Kidney (tissue), 14 donors: ENCODE data around the gene WDR91. TPM values are rescaled to one million over a fixed set of nuclear protein-coding genes. Genes with fewer than 3 reads are reported as not detected.

Experiments used
- DNase-seq, 5 donors: peaks; one replicate each; pipeline ENCODE4 v3.0.0-alpha.2; 2013 to 2020
- FAIRE-seq: peaks from 2 replicates; lab custom pipeline; 2012; peaks lifted over from hg19 to GRCh38; lab: Jason Lieb, UNC
- H3K27ac ChIP-seq, 2 donors: one replicate each; pipeline ENCODE4 v1.7.0; 2013; ENCODE audit warnings: low read depth in 2 of 2, low read length in 2 of 2, inconsistent platforms in 1 of 2
- H3K27me3 ChIP-seq: one replicate; pipeline ENCODE4 v1.7.1; 2013; ENCODE audit warnings: low read length, inconsistent platforms; ENCODE audit not compliant: control insufficient read depth, insufficient read depth
- H3K36me3 ChIP-seq, 3 donors: one replicate each; pipeline versions ENCODE4 v1.7.0 to v1.7.1; 2013; ENCODE audit warnings: low read length in 3 of 3, control low read depth in 1 of 3, inconsistent platforms in 1 of 3; ENCODE audit not compliant: insufficient read depth in 3 of 3, control insufficient read depth in 2 of 3
- H3K4me1 ChIP-seq, 3 donors: one replicate each; pipeline versions ENCODE4 v1.7.0 to v1.7.1; 2013; ENCODE audit warnings: low read length in 3 of 3, inconsistent platforms in 1 of 3, low read depth in 1 of 3; ENCODE audit not compliant: control insufficient read depth in 2 of 3, insufficient read depth in 2 of 3
- H3K4me3 ChIP-seq, 3 donors: one replicate each; pipeline versions ENCODE4 v1.7.0 to v1.8.1; 2013; ENCODE audit warnings: low read length in 3 of 3, control low read depth in 1 of 3, inconsistent platforms in 1 of 3
- H3K9ac ChIP-seq, 3 donors: one replicate each; pipeline versions ENCODE4 v1.7.0 to v1.7.1; 2013; ENCODE audit warnings: low read length in 3 of 3, control low read depth in 1 of 3, inconsistent platforms in 1 of 3
- H3K9me3 ChIP-seq, 3 donors: one replicate each; pipeline versions ENCODE4 v1.7.0 to v1.7.1; 2013; ENCODE audit warnings: low read length in 3 of 3, control low read depth in 1 of 3, inconsistent platforms in 1 of 3; ENCODE audit not compliant: control insufficient read depth in 2 of 3, insufficient read depth in 1 of 3
- intact Hi-C: fragments of 100-400 bp; cut with DNase I; formaldehyde crosslinking; loops from one replicate; pipeline ENCODE4 v1.11.1; 2022
- polyA plus RNA-seq: library from polyadenylated mRNA; stranded (reverse); fragments of 350-450 nt; fragmentation: Illumina TruSeq; extraction: RNeasy Lipid Tissue Mini Kit (QIAGEN cat#74804); gene quantifications from one replicate; pipeline ENCODE4 v1.2.3, GENCODE V29; 2014; ENCODE audit warnings: low read depth, low replicate concordance; ENCODE audit not compliant: insufficient read depth
- total RNA-seq: library from RNA; stranded (reverse); fragmentation: NEBNext Ultra II Directional; extraction: Animal tissue kit (Norgen Biotek cat#: 25700); gene quantifications from one replicate; pipeline ENCODE4 v1.2.1, GENCODE V29; 2021
- TF ChIP-seq, protein P1 (sequence below): IDR thresholded peaks from 3 replicates; pipeline ENCODE4 v1.5.1; 2012; ENCODE audit warnings: mild to moderate bottlenecking, moderate library complexity, borderline replicate concordance; ENCODE audit not compliant: insufficient read depth; ENCODE audit errors: extremely low read depth
- donor health status: control.
- donor health status: control.
- donor health status: control.
- donor health status: control.
- donor health status: control.
- donor health status: DM: yes; HTN: yes; CAD: no.
- donor health status: Normal renal cell carcinoma (clear cell type).

WDR91 gene
- total and polyA plus RNA-seq, 2 donors from 2014 or later = 27.8 to 73.9 TPM

DNA sequence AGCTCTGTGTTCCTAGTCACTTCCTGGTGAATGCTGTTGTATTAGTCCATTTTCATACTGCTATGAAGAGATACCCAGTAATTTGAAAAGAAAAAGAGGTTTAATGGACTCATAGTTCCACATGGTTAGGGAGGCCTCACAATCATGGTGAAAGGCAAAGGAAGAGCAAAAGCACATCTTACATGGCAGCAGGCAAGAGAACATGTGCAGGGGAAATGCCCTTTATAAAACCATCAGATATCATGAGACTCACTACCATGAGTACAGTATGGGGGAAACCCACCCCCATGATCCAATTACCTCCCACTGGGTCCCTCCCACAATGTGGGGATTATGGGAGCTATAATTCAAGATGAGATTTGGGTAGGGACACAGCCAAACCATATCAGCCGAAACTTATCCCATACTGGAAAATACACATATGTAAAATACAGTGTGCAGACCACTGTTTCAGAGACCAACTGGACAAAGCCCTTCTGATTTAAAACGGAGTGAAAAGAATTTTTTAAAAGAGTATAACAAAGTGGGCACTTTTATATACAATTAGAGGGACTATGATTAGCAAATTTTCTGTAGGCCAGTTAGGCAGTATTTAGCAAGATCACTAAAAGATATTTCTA is 48.8 kb downstream of the WDR91 start:
- DNase-seq = no peak
- peak overlapping the region in 1 of 2 donors; percentile 87 for H3K27ac ChIP-seq
- intact Hi-C loops = no loop called here
- H3K27me3 ChIP-seq = no peaks in the 10 kb centered on the region
- peaks cover 5 to 54% (median 36%) of the 10 kb centered on the region in 3 donors for H3K4me1 ChIP-seq
- no peaks in the 10 kb centered on the region for H3K9me3 ChIP-seq
- FAIRE-seq = no peak
- H3K4me3 ChIP-seq = no peak overlapping the region
- H3K36me3 ChIP-seq = peaks cover under 1 to 25% (median 21%) of the 10 kb centered on the region in 3 donors
- H3K9ac ChIP-seq = no peak overlapping the region
- TF ChIP-seq, protein P1, sequence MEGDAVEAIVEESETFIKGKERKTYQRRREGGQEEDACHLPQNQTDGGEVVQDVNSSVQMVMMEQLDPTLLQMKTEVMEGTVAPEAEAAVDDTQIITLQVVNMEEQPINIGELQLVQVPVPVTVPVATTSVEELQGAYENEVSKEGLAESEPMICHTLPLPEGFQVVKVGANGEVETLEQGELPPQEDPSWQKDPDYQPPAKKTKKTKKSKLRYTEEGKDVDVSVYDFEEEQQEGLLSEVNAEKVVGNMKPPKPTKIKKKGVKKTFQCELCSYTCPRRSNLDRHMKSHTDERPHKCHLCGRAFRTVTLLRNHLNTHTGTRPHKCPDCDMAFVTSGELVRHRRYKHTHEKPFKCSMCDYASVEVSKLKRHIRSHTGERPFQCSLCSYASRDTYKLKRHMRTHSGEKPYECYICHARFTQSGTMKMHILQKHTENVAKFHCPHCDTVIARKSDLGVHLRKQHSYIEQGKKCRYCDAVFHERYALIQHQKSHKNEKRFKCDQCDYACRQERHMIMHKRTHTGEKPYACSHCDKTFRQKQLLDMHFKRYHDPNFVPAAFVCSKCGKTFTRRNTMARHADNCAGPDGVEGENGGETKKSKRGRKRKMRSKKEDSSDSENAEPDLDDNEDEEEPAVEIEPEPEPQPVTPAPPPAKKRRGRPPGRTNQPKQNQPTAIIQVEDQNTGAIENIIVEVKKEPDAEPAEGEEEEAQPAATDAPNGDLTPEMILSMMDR = no peak

DNA sequence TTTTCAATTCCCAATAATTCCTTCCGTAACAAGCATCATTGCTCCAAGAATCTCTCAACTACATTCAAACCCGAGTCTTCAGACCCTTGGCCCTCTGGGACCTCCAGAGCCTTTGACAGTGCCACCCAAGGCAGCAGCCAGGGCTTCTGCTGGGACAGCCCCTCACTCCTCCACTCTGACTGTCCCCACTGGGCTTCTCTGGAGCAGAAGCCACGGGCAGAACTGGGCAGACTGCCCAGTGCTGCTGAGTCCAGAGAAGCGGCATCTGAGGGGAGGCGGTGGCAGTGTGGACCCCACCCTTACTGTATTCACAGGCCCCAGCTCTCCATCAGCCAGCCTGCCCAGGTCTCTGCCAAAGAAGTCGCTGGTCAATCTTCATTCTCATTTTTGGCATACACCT is 49.7 kb downstream of the WDR91 start:
- TF ChIP-seq, protein P1 = no peak
- H3K9ac ChIP-seq = no peak overlapping the region

DNA sequence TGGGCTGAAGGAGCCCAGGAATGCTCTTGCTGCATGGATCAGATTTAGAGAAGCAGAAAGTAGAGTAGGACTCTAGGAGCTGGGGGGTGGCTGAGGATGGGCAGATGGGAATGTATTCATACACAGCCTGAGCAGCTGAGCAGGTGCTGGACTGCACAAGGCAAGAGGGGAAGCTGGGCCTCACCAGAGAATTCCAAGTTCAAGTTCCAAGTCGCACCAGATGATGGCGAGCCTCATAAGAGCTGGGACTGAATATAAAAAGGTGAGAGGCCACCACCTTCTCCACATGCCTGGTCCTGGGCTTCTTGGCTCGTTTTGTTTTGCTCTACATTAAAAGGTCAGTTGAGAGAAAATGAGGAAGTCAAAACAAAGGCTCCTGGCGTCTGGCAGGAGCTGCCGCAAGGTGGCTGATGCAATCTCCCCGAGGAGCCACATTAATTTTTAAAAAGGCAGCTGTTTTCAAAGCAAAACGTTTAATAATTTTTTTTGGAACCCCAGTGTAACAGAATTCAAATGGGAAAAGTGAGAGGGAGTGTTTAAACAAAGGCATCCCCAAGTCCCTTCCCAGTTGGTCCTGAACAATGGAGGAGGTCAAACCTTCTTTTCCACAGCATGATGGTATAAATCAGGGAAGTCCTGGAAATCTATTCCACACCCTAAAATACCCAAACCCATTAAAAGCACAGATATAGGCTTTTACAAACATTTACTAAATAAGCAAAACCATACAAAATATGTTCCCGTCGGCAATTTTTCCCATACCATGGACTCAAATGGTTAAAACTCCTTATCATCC is 50.3 kb downstream of the WDR91 start:
- intact Hi-C loops = no loop called here
- DNase-seq (peak in 2 of 5 donors; percentile 22 to 44), FAIRE-seq (no peak)
- peak overlapping the region; percentile 73 to 87 for H3K27ac ChIP-seq
- peaks cover 5 to 51% (median 33%) of the 10 kb centered on the region in 3 donors for H3K4me1 ChIP-seq
- no peak overlapping the region for H3K4me3 ChIP-seq
- TF ChIP-seq, protein P1 = no peak
- H3K9me3 ChIP-seq = peaks cover 0 to 5% (median 0%) of the 10 kb centered on the region in 3 donors
- no peaks in the 10 kb centered on the region for H3K27me3 ChIP-seq
- peaks cover 0 to 14% (median 8%) of the 10 kb centered on the region in 3 donors for H3K36me3 ChIP-seq
- H3K9ac ChIP-seq = peak overlapping the region in 1 of 3 donors; percentile 26

More for the DNA sequence above, 49.7 kb downstream of the WDR91 start:
- Histone ChIP-seq H3K4me3 (no peak overlapping the region), H3K27me3 (no peaks in the 10 kb centered on the region), H3K36me3 (peaks cover 0 to 17% (median 13%) of the 10 kb centered on the region in 3 donors), H3K4me1 (peaks cover 5 to 52% (median 34%) of the 10 kb centered on the region in 3 donors), H3K9me3 (peaks cover 0 to 2% (median 0%) of the 10 kb centered on the region in 3 donors), H3K27ac (peak overlapping the region; percentile 5 to 87)
- FAIRE-seq (no peak), DNase-seq (no peak)
- intact Hi-C loops = no loop called here
